ENCODE measurements around the gene ZNF169.
"Not testable (repeated sequence)": the region's sequence is repeated elsewhere in the genome, so short reads cannot be mapped to it uniquely, and the experiment has no call there.

ZNF169 gene

GRCh38 chr9:94298949-94299599, 40.0 kb downstream of the ZNF169 start:
- TF ChIP-seq CTCF (conservative IDR thresholded peaks at IDR 0.05): no peak
- H3K27ac ChIP-seq: no peak overlapping the region

DNA sequence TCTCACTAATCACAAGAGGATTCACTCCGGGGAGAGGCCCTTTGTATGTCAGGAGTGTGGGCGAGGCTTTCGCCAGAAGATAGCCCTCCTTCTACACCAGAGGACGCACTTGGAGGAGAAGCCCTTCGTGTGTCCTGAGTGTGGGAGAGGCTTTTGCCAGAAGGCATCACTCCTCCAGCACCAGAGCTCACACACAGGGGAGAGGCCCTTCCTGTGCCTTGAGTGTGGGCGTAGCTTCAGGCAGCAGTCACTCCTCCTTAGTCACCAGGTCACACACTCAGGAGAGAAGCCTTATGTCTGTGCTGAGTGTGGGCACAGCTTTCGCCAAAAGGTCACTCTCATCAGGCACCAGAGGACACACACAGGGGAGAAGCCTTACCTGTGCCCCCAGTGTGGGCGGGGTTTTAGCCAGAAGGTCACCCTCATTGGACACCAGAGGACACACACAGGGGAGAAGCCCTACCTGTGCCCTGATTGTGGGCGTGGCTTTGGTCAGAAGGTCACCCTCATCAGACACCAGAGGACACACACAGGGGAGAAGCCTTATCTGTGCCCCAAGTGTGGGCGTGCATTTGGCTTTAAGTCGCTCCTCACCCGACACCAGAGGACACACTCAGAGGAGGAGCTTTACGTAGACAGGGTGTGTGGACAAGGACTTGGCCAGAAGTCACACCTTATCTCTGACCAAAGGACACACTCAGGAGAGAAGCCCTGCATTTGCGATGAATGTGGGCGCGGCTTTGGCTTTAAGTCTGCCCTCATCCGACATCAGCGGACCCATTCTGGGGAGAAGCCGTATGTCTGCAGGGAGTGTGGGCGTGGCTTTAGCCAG, 41.6 kb downstream of the ZNF169 start:
- TF ChIP-seq CTCF (conservative IDR thresholded peaks at IDR 0.05): no peak
- H3K27ac ChIP-seq: no peak overlapping the region

- no peak overlapping the region for H3K27ac ChIP-seq
- no peak for TF ChIP-seq CTCF (conservative IDR thresholded peaks at IDR 0.05)
Observed at GRCh38 chr9:94301583-94301982, 42.5 kb downstream of the ZNF169 start.

GRCh38 chr9:94302426-94302825, 43.3 kb downstream of the ZNF169 start:
- no peak overlapping the region for H3K27ac ChIP-seq
- no peak for TF ChIP-seq CTCF (conservative IDR thresholded peaks at IDR 0.05)

GRCh38 chr9:94303321-94303720, 44.2 kb downstream of the ZNF169 start:
- TF ChIP-seq CTCF (conservative IDR thresholded peaks at IDR 0.05): no peak
- no peak overlapping the region for H3K27ac ChIP-seq

DNA sequence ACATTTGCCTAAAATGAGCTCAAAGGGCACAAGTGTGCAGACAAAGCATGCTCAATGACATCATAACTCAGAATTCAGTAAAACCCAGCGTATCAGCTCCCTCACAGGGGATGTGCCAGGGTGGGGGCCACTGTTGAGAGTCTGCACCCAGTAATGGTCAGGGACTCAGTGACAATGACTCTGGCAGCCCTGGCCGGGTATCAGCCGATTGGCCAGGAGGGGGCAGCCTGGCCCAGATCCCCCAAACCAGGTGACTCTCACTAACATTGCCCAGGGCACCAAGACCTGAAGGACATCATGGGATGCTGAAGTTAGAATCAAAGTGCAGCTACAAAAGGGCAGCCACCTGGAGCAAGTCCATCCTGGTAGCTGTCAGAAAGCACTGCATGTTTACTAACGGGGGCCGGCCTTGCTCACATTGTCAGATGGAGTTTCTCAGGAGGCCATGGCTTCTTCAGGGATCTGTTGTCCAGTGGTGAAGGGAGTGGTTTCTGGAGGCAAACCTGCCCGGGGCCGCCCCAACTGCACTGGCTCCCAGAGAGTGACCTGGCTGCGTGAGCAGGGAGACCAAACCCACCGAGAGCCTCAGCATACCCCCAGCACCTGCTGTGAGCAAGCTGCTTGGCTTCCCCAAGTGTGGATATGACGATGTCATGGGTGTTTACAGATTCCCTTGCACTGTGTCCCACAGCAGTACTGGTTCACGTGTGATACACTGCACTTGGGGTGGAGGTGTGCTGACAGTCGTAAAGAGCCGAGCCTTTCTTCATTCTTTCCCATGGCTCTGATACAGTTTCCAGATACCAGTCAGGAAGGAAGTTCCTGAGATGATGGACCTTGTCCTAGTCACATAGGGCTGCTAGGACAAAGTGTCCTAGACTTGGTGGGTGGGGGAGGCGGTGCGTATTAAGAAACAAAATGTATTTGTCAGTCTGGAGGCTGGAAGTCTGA, 56.2 kb downstream of the ZNF169 start:
- H3K27ac ChIP-seq: not testable (repeated sequence)

- H3K27ac ChIP-seq: not testable (repeated sequence)
Observed at GRCh38 chr9:94316236-94316635, 57.1 kb downstream of the ZNF169 start.

- H3K27ac ChIP-seq: not testable (repeated sequence)
Observed at GRCh38 chr9:94317949-94318657, 59.0 kb downstream of the ZNF169 start.

GRCh38 chr9:94322342-94322940, 63.3 kb downstream of the ZNF169 start:
- H3K27ac ChIP-seq: not testable (repeated sequence)

GRCh38 chr9:94323153-94323798, 64.2 kb downstream of the ZNF169 start:
- not testable (repeated sequence) for H3K27ac ChIP-seq

DNA sequence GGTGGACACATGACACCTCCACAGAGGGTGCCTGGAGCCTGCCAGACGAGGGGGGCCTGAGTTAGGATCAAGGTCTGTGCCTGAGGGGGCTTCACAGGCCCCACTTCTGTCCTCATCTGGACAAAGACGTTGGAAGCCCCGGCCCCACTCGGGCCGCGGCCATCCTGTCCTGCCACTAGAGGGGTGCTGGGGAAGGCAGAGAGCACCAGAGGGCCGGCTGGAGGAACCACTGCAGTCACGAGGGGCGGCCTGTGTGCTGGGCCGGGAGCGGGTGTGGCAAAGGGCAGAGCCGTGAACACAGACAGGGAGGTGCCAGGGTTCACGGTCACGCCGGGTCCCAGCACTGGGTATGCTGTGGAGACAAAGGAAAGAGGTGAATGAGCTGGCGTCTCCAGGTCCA, 66.5 kb downstream of the ZNF169 start:
- not testable (repeated sequence) for H3K27ac ChIP-seq

DNA sequence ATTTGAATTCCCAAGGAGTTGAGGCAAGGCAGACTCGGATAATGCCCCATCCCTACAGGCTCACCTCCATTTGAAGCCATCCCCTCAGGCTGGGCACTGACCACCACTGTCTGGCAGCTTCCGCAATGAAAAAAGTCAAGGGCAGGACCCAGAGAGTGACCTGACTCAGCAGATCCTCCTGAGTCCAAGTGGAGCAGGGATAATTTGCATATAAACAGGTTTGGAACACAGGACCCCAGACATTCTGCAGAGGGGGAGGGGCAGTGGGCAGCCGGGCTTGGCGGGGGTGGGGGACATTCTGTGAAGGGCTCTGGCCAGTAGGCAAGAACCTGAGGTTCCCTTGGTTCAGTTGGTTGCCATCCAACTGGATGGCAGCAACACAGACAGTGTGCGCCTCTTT, 69.4 kb downstream of the ZNF169 start, which contains the start of gene NUTM2F:
Gene NUTM2F (minus strand): TSS at position 101 of the 400 bp plus-strand sequence. CDS start 21 bp downstream, at position 80.
- H3K27ac ChIP-seq: not testable (repeated sequence)

Measured in VCaP (cell line).